NCI-H1048 (cell line): Measurements from ENCODE around the gene CROCC2.

Experiments used
- DNase-seq: peaks from one replicate; lab custom pipeline; 2025; lab: John Stamatoyannopoulos, UW

The CROCC2 gene

GRCh38 chr2:240891492-240892340 is 14.4 kb upstream of the CROCC2 start:
- no peak for DNase-seq

- DNase-seq, result no peak
Measured at GRCh38 chr2:240892356-240892755, 13.8 kb upstream of the CROCC2 start.

GRCh38 chr2:240892925-240893324 is 13.2 kb upstream of the CROCC2 start:
- DNase-seq, result no peak

GRCh38 chr2:240893363-240893844 is 12.7 kb upstream of the CROCC2 start:
- DNase-seq, result no peak

GRCh38 chr2:240894006-240894405 is 12.1 kb upstream of the CROCC2 start:
- no peak for DNase-seq

- DNase-seq, result no peak
Measured at GRCh38 chr2:240894836-240895558, 11.1 kb upstream of the CROCC2 start.

GRCh38 chr2:240895656-240896388 is 10.3 kb upstream of the CROCC2 start, which contains the start of gene MAB21L4:
MAB21L4 (minus strand) TSS chr2:240896156; CDS start chr2:240895997, 159 bp downstream.
- DNase-seq, result no peak

GRCh38 chr2:240896394-240896793 is 9.7 kb upstream of the CROCC2 start:
- DNase-seq, result no peak

GRCh38 chr2:240896871-240897692 is 9.1 kb upstream of the CROCC2 start:
- no peak for DNase-seq

- DNase-seq, result no peak
Measured at GRCh38 chr2:240898108-240898730, 7.9 kb upstream of the CROCC2 start.

- no peak for DNase-seq
Measured at GRCh38 chr2:240898731-240899467, 7.2 kb upstream of the CROCC2 start.

- DNase-seq, result no peak
Measured at GRCh38 chr2:240899468-240899865, 6.7 kb upstream of the CROCC2 start.

GRCh38 chr2:240900141-240900860 is 5.8 kb upstream of the CROCC2 start:
- DNase-seq, result no peak

GRCh38 chr2:240901986-240902614 is 4.0 kb upstream of the CROCC2 start:
- no peak for DNase-seq

GRCh38 chr2:240902615-240903041 is 3.5 kb upstream of the CROCC2 start:
- DNase-seq, result no peak

- DNase-seq, result no peak
Measured at GRCh38 chr2:240903191-240904060, 2.7 kb upstream of the CROCC2 start.

GRCh38 chr2:240904216-240905175 is 1.6 kb upstream of the CROCC2 start:
- DNase-seq, result no peak
